Stimulated activated CD4-positive, alpha-beta T cell treated with anti-CD3 and anti-CD28 coated beads, Interleukin-4, amount 100 ng/mL, for 48 hours (primary cell): Measurements from ENCODE around the gene EGFLAM.

Experiments
- DNase-seq, 2 donors: peaks; one replicate each; pipeline ENCODE4 v3.0.0-alpha.2; 2020; ENCODE audit warnings: low read depth in 2 of 2

EGFLAM gene

GRCh38 chr5:38417658-38418017 lies 159.3 kb downstream of the EGFLAM start:
- no peak for DNase-seq

- no peak for DNase-seq
These were observed 161.9 kb downstream of the EGFLAM start for GRCh38 chr5:38420246-38420645.

GRCh38 chr5:38420691-38421390 lies 162.5 kb downstream of the EGFLAM start:
- peak in 1 of 2 donors; percentile 8 for DNase-seq

GRCh38 chr5:38422622-38423021 lies 164.3 kb downstream of the EGFLAM start:
- no peak for DNase-seq

GRCh38 chr5:38423276-38424147 lies 165.2 kb downstream of the EGFLAM start:
- no peak for DNase-seq

GRCh38 chr5:38424148-38425060 lies 166.0 kb downstream of the EGFLAM start:
- DNase-seq: no peak

GRCh38 chr5:38426490-38426889 lies 168.1 kb downstream of the EGFLAM start:
- no peak for DNase-seq

- DNase-seq: no peak
These were observed 168.9 kb downstream of the EGFLAM start for GRCh38 chr5:38426986-38427950.

GRCh38 chr5:38431242-38431853 lies 173.0 kb downstream of the EGFLAM start:
- no peak for DNase-seq

GRCh38 chr5:38433160-38433861 lies 175.0 kb downstream of the EGFLAM start:
- no peak for DNase-seq

- no peak for DNase-seq
These were observed 176.8 kb downstream of the EGFLAM start for GRCh38 chr5:38434966-38435705.

- DNase-seq: no peak
These were observed 180.4 kb downstream of the EGFLAM start for GRCh38 chr5:38438757-38439156.

- DNase-seq: peak; percentile 75 to 76
These were observed 183.3 kb downstream of the EGFLAM start for GRCh38 chr5:38441453-38442246.

GRCh38 chr5:38442247-38442573 lies 183.9 kb downstream of the EGFLAM start:
- DNase-seq: no peak

GRCh38 chr5:38443390-38443789 lies 185.0 kb downstream of the EGFLAM start:
- DNase-seq: no peak

- no peak for DNase-seq
These were observed 187.1 kb downstream of the EGFLAM start for GRCh38 chr5:38445374-38446028.

- DNase-seq: no peak
These were observed 187.7 kb downstream of the EGFLAM start for GRCh38 chr5:38446029-38446522.

GRCh38 chr5:38447056-38447455 lies 188.7 kb downstream of the EGFLAM start:
- no peak for DNase-seq
